GM12891 (cell line): ENCODE data around the gene SMOC2.

Experiments used
- PAX5 ChIP-seq: IDR thresholded peaks from 2 replicates; pipeline ENCODE4 v1.6.1; 2011; ENCODE audit warnings: low read length, moderate library complexity, mild to moderate bottlenecking; ENCODE audit not compliant: insufficient read depth, severe bottlenecking
- POLR2A ChIP-seq: IDR thresholded peaks from 2 replicates; pipeline ENCODE4 v1.6.1; 2011; ENCODE audit warnings: low read depth, low read length, control low read depth
- POLR2AphosphoS5 ChIP-seq: IDR thresholded peaks from 2 replicates; pipeline ENCODE4 v1.6.1; 2011; ENCODE audit warnings: low read depth, low read length, control low read depth
- SPI1 ChIP-seq: IDR thresholded peaks from 2 replicates; pipeline ENCODE4 v1.6.1; 2011; ENCODE audit warnings: low read depth, low read length, control low read depth
- TAF1 ChIP-seq: IDR thresholded peaks from 2 replicates; pipeline ENCODE4 v1.6.1; 2011; ENCODE audit warnings: low read depth, low read length, control low read depth

- TF ChIP-seq POLR2A = no peak
- no peak for TF ChIP-seq POLR2AphosphoS5
- TF ChIP-seq PAX5 = no peak
- no peak for TF ChIP-seq TAF1
- no peak for TF ChIP-seq SPI1
Observed at GRCh38 chr6:168695701-168696100, 254.7 kb downstream of the SMOC2 start.
